ENCODE results near the gene HBE1.

HBE1 gene

DNA sequence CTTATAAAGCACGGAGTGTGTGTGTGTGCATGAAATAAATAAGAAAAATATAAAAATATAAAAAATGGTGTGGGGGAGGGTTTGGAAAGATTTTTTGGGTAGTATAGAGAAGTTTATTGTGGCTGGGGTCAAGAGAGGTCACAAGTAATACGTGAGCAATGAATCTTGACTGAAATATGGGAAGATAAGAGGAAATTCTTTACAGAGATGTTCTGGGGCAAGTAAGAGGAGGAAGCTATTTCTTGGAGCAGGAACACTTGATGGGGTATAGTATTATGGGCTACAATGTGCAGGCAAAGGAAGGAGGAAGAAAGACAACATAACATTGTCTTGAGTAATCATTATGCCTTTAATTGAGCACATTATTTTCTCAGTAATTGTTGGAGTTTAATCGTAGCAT, 37.6 kb downstream of the HBE1 start:
- no peak for DNase-seq

DNA sequence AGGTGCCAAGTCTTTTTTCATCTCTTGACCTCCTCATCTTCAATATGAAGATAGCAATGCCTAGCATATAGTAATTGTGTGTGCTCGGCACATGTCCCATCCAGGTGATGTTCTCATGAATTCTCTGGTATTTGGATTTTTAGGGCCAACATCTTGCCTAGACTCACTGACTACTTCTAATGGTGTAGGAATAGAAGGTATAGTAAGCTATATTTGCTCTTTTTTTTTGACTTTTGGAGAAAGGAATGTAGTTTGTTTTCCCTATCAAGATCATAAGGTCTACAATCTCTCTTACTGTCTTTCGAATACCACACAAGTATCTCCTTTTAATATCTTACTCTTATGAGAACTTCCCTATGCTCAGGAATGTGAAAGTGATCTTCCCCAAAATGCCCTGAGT, 38.6 kb downstream of the HBE1 start:
- DNase-seq: no peak

DNA sequence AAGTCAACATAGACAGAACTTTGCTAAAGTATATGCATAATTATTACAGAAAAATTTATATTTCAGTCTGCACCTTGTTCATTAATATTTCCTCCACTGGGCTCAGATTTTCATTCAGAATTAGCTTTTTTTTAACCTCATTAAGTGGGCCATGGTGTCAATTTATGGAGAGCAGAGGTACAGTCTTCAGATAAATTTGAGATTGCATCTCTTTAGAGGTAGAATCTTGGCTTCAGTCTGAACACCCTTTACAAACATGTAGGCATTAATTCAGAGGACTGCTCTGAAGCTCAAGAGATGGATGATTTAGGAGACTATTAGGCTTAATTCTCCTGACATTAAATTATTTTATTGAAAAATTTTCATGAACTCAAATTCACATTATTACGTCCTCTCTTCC, 39.5 kb downstream of the HBE1 start:
- no peak for DNase-seq

DNA sequence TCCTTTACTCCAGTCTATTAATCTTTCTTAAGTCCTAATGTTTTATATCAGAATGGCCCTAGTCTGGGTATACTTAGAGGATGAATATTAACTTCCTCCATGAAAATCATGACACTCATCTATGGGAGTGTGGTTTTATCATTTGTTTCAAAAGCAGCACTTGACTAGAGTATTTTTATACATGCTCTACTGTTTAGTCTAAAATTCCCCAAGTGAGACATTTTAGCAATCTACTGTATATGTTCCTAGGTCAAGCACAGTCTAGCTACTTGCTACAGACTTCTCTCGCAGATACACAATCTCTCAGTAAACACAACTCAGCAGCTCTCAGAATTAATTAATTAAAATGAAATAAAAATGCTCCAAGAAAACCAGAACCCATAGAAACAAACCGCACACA, 39.9 kb downstream of the HBE1 start:
- DNase-seq: no peak

DNA sequence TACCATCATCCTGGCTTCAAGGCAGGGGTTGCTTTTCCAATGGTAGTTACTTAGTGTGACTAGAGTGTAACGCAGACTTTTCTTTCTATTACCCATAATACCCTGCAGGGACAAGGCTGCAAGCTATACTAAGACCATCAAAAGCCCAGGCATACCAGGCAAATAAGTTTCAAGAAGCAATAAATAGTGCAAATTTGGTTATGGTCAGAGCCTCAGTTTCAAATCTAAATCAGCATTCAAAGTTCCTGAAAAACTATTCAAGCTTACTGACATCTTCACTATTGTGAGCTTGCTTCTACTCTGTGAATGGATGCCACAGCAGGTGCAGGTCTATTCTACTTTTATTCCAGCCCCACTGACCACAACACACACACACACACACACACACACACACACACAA, 40.4 kb downstream of the HBE1 start:
- no peak for DNase-seq

DNA sequence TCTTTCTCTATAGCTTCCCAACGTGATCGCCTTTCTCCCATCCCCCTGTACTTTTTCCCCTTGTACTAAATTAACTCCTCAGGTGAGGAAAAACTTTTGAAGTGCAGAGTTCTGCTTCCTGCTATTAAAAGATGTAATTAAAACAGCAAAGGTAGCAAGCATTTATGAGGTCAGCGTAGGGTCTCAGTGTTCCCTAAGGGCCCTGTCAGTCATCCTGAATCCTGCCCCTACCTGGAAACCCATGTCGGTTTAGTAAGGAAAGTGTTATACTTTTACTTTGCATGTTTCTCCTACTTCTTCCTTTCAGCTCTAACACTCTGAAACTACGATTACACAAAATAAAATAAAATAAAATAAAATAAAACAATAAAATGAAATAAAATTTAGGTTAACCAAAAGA, 41.6 kb downstream of the HBE1 start:
- DNase-seq: no peak

DNA sequence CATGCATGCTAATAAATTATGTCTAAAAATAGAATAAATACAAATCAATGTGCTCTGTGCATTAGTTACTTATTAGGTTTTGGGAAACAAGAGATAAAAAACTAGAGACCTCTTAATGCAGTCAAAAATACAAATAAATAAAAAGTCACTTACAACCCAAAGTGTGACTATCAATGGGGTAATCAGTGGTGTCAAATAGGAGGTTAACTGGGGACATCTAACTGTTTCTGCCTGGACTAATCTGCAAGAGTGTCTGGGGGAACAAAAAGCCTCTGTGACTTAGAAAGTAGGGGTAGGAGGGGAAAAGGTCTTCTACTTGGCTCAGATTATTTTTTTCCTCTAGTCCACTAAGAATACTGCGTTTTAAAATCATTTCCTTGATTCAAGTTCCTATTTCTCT, 42.1 kb downstream of the HBE1 start:
- DNase-seq: no peak

DNA sequence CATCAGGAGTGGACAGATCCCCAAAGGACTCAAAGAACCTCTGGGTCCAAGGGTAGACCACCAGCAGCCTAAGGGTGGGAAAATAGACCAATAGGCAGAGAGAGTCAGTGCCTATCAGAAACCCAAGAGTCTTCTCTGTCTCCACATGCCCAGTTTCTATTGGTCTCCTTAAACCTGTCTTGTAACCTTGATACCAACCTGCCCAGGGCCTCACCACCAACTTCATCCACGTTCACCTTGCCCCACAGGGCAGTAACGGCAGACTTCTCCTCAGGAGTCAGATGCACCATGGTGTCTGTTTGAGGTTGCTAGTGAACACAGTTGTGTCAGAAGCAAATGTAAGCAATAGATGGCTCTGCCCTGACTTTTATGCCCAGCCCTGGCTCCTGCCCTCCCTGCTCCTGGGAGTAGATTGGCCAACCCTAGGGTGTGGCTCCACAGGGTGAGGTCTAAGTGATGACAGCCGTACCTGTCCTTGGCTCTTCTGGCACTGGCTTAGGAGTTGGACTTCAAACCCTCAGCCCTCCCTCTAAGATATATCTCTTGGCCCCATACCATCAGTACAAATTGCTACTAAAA, 42.9 kb downstream of the HBE1 start, which contains the start of gene HBB:
TSS of gene HBB (minus strand) at position 340 of the 579 bp plus-strand sequence. CDS start at position 290, 50 bp downstream.
- no peak for DNase-seq

DNA sequence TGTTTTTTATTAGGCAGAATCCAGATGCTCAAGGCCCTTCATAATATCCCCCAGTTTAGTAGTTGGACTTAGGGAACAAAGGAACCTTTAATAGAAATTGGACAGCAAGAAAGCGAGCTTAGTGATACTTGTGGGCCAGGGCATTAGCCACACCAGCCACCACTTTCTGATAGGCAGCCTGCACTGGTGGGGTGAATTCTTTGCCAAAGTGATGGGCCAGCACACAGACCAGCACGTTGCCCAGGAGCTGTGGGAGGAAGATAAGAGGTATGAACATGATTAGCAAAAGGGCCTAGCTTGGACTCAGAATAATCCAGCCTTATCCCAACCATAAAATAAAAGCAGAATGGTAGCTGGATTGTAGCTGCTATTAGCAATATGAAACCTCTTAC, 44.3 kb downstream of the HBE1 start:
- no peak for DNase-seq

DNA sequence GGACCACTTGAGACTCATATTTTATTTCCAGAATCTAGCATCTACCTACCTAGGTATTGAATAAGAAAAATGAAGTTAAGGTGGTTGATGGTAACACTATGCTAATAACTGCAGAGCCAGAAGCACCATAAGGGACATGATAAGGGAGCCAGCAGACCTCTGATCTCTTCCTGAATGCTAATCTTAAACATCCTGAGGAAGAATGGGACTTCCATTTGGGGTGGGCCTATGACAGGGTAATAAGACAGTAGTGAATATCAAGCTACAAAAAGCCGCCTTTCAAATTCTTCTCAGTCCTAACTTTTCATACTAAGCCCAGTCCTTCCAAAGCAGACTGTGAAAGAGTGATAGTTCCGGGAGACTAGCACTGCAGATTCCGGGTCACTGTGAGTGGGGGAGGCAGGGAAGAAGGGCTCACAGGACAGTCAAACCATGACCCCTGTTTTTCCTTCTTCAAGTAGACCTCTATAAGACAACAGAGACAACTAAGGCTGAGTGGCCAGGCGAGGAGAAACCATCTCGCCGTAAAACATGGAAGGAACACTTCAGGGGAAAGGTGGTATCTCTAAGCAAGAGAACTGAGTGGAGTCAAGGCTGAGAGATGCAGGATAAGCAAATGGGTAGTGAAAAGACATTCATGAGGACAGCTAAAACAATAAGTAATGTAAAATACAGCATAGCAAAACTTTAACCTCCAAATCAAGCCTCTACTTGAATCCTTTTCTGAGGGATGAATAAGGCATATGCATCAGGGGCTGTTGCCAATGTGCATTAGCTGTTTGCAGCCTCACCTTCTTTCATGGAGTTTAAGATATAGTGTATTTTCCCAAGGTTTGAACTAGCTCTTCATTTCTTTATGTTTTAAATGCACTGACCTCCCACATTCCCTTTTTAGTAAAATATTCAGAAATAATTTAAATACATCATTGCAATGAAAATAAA, 44.9 kb downstream of the HBE1 start:
- no peak for DNase-seq

DNA sequence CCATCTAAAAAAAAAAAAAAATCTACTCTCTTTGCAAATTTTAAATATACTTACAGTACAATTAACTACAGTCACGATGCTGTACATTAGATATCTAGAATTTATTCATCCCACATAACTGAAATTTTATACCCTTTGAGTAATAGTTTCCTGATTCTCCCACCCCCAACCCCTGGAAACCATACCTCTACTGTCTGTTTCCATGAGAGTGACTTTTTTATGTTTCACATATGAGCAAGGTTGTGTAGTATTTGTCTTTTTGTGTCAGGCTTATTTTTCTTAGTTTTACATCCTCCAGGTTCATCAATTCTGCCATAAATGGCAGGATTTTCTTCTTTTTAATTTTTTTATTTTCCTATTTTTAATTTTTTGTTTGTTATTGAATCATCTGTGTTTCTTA, 46.1 kb downstream of the HBE1 start:
- DNase-seq: no peak

DNA sequence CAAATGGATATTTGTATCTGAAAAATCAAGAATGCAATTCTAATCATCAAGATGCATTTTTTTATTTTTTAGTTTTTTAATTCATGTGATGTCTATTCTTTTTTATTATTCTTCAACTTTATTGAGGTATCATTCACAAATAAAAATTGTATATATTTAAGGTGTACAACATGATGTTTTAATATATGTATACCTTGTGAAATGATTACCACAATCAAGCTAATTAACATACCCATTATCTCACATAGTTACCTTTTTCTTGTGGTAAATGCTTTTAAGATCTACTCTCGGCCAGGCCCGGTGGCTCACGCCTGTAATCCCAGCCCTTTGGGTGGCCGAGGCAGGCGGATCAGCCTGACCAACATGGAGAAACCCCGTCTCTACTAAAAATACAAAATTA, 46.6 kb downstream of the HBE1 start:
- no peak for DNase-seq

All from DMS153 (cell line).